CD14-positive monocyte (primary cell): Measurements from ENCODE around the gene STEAP3. TPM values are rescaled to one million over a fixed set of nuclear protein-coding genes. Genes with fewer than 3 reads are reported as not detected.

ENCODE experiments used
- DNase-seq, 3 donors: peaks; one replicate each; pipeline ENCODE4 v3.0.0-alpha.2; 2011 to 2022
- H2AFZ ChIP-seq: 2 replicates; pipeline ENCODE4 v1.6.0; 2012; ENCODE audit warnings: mild to moderate bottlenecking, low read depth, low read length, inconsistent platforms; ENCODE audit not compliant: insufficient read depth, poor library complexity, severe bottlenecking
- H3K27ac ChIP-seq, 2 donors: 1 replicate in 1 of 2; 2 replicates in 1 of 2; pipeline ENCODE4 v1.5.1; 2012 to 2013; ENCODE audit warnings: low read length in 2 of 2, control low read depth in 1 of 2, inconsistent platforms in 1 of 2, low read depth in 1 of 2, mild to moderate bottlenecking in 1 of 2
- H3K27me3 ChIP-seq, 2 donors: one replicate each; pipeline versions ENCODE4 v1.6.0 to v1.6.1; 2011 to 2013; ENCODE audit warnings: low read length in 2 of 2; ENCODE audit not compliant: control insufficient read depth in 2 of 2, insufficient read depth in 2 of 2
- H3K36me3 ChIP-seq, 2 donors: replicated peaks in 1 of 2; 1 replicate in 1 of 2; 2 replicates in 1 of 2; pipeline versions ENCODE4 v1.5.1 to v1.6.1; 2012 to 2013; ENCODE audit warnings: low read length in 2 of 2, control low read depth in 1 of 2, inconsistent platforms in 1 of 2, mild to moderate bottlenecking in 1 of 2; ENCODE audit not compliant: insufficient read depth in 2 of 2, control insufficient read depth in 1 of 2
- H3K4me1 ChIP-seq, 2 donors: 1 replicate in 1 of 2; 2 replicates in 1 of 2; pipeline versions ENCODE4 v1.5.1 to v1.6.1; 2012 to 2013; ENCODE audit warnings: low read length in 2 of 2, control low read depth in 1 of 2, inconsistent platforms in 1 of 2, mild to moderate bottlenecking in 1 of 2, moderate library complexity in 1 of 2; ENCODE audit not compliant: insufficient read depth in 2 of 2, control insufficient read depth in 1 of 2
- H3K4me2 ChIP-seq: replicated peaks from 2 replicates; pipeline ENCODE3; 2012; ENCODE audit warnings: low read length, moderate library complexity, mild to moderate bottlenecking; ENCODE audit not compliant: poor library complexity, severe bottlenecking; ENCODE audit errors: extremely low read depth
- H3K4me3 ChIP-seq, 3 experiments: fragments of 200-600 bp in 1 of 3; sonication (generic) in 1 of 3; replicated peaks in 1 of 3; 1 replicate in 2 of 3; 2 replicates in 1 of 3; pipeline ENCODE4 v1.5.1; 2011 to 2013; ENCODE audit warnings: low read length in 3 of 3, mild to moderate bottlenecking in 3 of 3, control low read depth in 2 of 3, low read depth in 2 of 3, inconsistent platforms in 1 of 3, moderate library complexity in 1 of 3
- H3K79me2 ChIP-seq: 2 replicates; pipeline ENCODE4 v1.6.0; 2012; ENCODE audit warnings: mild to moderate bottlenecking, control low read depth, inconsistent platforms, low read length, moderate library complexity; ENCODE audit not compliant: insufficient read depth
- H3K9ac ChIP-seq: 2 replicates; pipeline ENCODE4 v1.6.0; 2017; ENCODE audit warnings: low read length, mild to moderate bottlenecking; ENCODE audit not compliant: insufficient read depth, poor library complexity, severe bottlenecking
- H3K9me3 ChIP-seq, 2 donors: replicated peaks in 1 of 2; 1 replicate in 1 of 2; 2 replicates in 1 of 2; pipeline versions ENCODE4 v1.5.1 to v1.6.1; 2012 to 2013; ENCODE audit warnings: low read length in 2 of 2, control low read depth in 1 of 2; ENCODE audit not compliant: control insufficient read depth in 1 of 2, insufficient read depth in 1 of 2
- H4K20me1 ChIP-seq: 2 replicates; pipeline ENCODE4 v1.6.0; 2012; ENCODE audit warnings: mild to moderate bottlenecking, low read length, control low read depth, moderate library complexity; ENCODE audit not compliant: insufficient read depth
- H3K27ac Mint-ChIP-seq, 7 donors: one replicate each; pipeline ENCODE4 v1.8.0; 2020; ENCODE audit warnings: mild to moderate bottlenecking in 7 of 7, mixed read lengths in 7 of 7, moderate library complexity in 6 of 7, inconsistent platforms in 2 of 7
- H3K27me3 Mint-ChIP-seq, 3 donors: one replicate each; pipeline ENCODE4 v1.8.0; 2021 to 2022; ENCODE audit warnings: low read depth in 3 of 3, mild to moderate bottlenecking in 3 of 3, mixed read lengths in 3 of 3, moderate library complexity in 3 of 3, inconsistent platforms in 1 of 3
- H3K36me3 Mint-ChIP-seq, 2 donors: one replicate each; pipeline ENCODE4 v1.8.0; 2020; ENCODE audit warnings: mixed read lengths in 2 of 2, inconsistent platforms in 1 of 2, mild to moderate bottlenecking in 1 of 2
- H3K4me1 Mint-ChIP-seq: one replicate; pipeline ENCODE4 v1.8.0; 2020; ENCODE audit warnings: mild to moderate bottlenecking, mixed read lengths
- H3K4me3 Mint-ChIP-seq, 2 donors: one replicate each; pipeline ENCODE4 v1.8.0; 2020; ENCODE audit warnings: mild to moderate bottlenecking in 2 of 2, mixed read lengths in 2 of 2, moderate library complexity in 1 of 2
- H3K9me3 Mint-ChIP-seq, 7 donors: one replicate each; pipeline ENCODE4 v1.8.0; 2020 to 2022; ENCODE audit warnings: mixed read lengths in 7 of 7, mild to moderate bottlenecking in 6 of 7, moderate library complexity in 6 of 7, inconsistent platforms in 2 of 7
- WGBS: methylation state at CpG from one replicate; pipeline ENCODE4 v1.1.5; 2013; ENCODE audit warnings: missing lambda C conversion rate; ENCODE audit not compliant: insufficient coverage; 5-methylcytosine and 5-hydroxymethylcytosine counted together
- intact Hi-C, 2 donors: fragments of 100-400 bp; cut with micrococcal nuclease; formaldehyde crosslinking; loops; one replicate each; pipeline versions ENCODE4 v1.15.0 to v1.15.1; 2023
- polyA plus RNA-seq, 3 donors: library from polyadenylated mRNA; depleted of rRNA in 1 of 3; unstranded in 2 of 3; stranded (reverse) in 1 of 3; fragments of 300-500 nt in 2 of 3; fragments of >200 nt in 1 of 3; fragmentation: Illumina TruSeq in 2 of 3; gene quantifications; 1 replicate in 2 of 3; 2 replicates in 1 of 3; pipeline ENCODE4 v1.2.3, GENCODE V29; 2012 to 2021
- TF ChIP-seq, protein P1 (sequence below): fragments of 200-600 bp; IDR thresholded peaks from one replicate; pipeline ENCODE4 v1.8.0; 2022; ENCODE audit warnings: antibody characterized with exemption, mild to moderate bottlenecking

Gene STEAP3
- polyA plus RNA-seq, 3 donors = 3.0 to 10.7 (median 3.3) TPM

DNA sequence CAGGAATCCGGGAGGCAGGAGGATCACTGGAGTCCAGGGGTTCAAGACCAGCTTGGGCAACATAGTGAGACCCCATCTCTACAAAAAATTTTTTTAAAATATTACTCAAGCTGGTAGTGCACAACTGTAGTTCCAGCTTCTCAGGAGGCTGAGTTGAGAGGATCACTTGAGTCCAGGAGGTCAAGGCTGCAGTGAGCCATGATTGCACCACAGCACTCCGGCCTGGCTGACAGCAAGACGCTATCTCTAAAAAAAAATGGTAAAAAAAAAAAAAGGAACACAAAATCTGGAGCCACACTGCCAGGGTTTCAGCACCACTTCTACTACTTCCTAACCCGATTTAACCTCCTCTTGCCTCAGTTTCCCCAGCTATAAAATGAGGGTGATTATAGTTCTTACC lies 57.0 kb downstream of the STEAP3 start:
- H2AFZ ChIP-seq = no peak overlapping the region
- H4K20me1 ChIP-seq = no peaks in the 10 kb centered on the region
- peaks cover 39 to 50% of the 10 kb centered on the region in 2 donors for H3K4me1 ChIP-seq
- Mint-ChIP-seq H3K4me1 (peaks cover 51% of the 10 kb centered on the region), H3K36me3 (no peaks in the 10 kb centered on the region), H3K27me3 (peaks cover 0 to 3% (median 2%) of the 10 kb centered on the region in 3 donors), H3K27ac (peak overlapping the region in 1 of 7 donors; percentile 45), H3K4me3 (no peak overlapping the region), H3K9me3 (peaks cover 0 to 2% (median 0%) of the 10 kb centered on the region in 7 donors)
- no peaks in the 10 kb centered on the region for H3K27me3 ChIP-seq
- WGBS = no CpG with 5 or more reads among the region's 4 CpGs
- no peak overlapping the region for H3K27ac ChIP-seq
- no peak overlapping the region for H3K4me2 ChIP-seq
- H3K36me3 ChIP-seq = no peaks in the 10 kb centered on the region
- TF ChIP-seq, protein P1, sequence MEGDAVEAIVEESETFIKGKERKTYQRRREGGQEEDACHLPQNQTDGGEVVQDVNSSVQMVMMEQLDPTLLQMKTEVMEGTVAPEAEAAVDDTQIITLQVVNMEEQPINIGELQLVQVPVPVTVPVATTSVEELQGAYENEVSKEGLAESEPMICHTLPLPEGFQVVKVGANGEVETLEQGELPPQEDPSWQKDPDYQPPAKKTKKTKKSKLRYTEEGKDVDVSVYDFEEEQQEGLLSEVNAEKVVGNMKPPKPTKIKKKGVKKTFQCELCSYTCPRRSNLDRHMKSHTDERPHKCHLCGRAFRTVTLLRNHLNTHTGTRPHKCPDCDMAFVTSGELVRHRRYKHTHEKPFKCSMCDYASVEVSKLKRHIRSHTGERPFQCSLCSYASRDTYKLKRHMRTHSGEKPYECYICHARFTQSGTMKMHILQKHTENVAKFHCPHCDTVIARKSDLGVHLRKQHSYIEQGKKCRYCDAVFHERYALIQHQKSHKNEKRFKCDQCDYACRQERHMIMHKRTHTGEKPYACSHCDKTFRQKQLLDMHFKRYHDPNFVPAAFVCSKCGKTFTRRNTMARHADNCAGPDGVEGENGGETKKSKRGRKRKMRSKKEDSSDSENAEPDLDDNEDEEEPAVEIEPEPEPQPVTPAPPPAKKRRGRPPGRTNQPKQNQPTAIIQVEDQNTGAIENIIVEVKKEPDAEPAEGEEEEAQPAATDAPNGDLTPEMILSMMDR = no peak
- intact Hi-C loops = loop anchor here in 1 of 2 donors (10.0 kb wide), 1 partner anchor 396 kb away; no protein-coding TSS in a partner anchor
- H3K9me3 ChIP-seq = no peaks in the 10 kb centered on the region
- no peaks in the 10 kb centered on the region for H3K79me2 ChIP-seq
- no peak overlapping the region for H3K4me3 ChIP-seq
- DNase-seq = peak in 2 of 3 donors; percentile 31 to 43
- H3K9ac ChIP-seq = no peak overlapping the region

DNA sequence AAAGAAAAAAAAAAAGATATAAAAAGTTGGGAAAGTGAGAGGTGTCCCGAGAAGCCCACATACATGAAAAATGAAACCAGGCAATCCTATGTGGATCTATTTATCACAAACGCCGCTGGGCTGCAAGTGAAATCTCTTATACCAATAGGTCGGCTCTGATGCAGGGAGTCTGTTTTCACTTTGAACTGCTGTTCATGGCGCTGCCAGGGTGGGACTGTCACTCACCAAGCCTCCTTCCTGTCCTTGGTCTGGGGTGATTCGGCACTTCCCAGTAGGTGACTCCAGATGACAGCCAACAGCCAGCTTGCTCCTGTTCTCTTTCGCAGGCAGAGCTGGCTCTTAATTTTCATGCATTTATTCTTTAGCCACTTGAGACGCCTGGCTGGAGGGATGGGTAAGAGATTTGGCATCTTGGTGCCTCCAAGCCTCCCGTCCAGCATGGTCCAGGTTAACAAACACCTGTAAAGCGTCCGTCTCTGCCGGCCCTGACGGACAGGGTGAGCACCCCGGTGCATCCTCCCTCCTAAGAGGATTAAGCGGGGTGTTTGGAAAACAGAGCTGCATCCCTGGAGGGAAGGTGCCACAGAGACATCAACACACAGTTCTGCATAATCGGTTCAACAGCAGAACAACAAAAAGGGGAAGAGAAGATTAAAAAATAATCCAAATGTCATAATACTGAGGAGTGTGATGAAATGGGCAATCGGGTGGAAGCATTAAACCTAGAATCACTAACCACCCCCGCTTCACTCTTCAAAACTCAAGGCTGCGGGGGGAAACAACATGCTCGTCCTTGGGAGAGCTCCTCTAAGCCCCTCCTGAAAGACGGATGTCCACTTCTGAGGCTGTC lies 58.7 kb downstream of the STEAP3 start:
- H3K4me1 Mint-ChIP-seq = peaks cover 42% of the 10 kb centered on the region
- intact Hi-C loops = loop anchor here in 1 of 2 donors (10.0 kb wide), 1 partner anchor 398 kb away; no protein-coding TSS in a partner anchor
- peak overlapping the region; percentile 48 for H2AFZ ChIP-seq
- H3K36me3 ChIP-seq = no peaks in the 10 kb centered on the region
- peak overlapping the region; percentile 66 for H3K4me2 ChIP-seq
- TF ChIP-seq, protein P1 = no peak
- DNase-seq = peak; percentile 62 to 83 (median 75)
- H3K9ac ChIP-seq = peak overlapping the region; percentile 39
- H3K4me3 Mint-ChIP-seq = peak overlapping the region; percentile 20 to 75
- H3K4me1 ChIP-seq = peaks cover 39 to 41% of the 10 kb centered on the region in 2 donors
- WGBS = 40% methylated on average over 8 of the region's 21 CpGs
- peak overlapping the region; percentile 81 to 93 (median 90) for H3K27ac Mint-ChIP-seq
- peak overlapping the region in 1 of 3 experiments; percentile 60 for H3K4me3 ChIP-seq
- H4K20me1 ChIP-seq = no peaks in the 10 kb centered on the region
- H3K27ac ChIP-seq = peak overlapping the region; percentile 63 to 81
- no peaks in the 10 kb centered on the region for H3K9me3 ChIP-seq
- H3K9me3 Mint-ChIP-seq = no peaks in the 10 kb centered on the region
- peaks cover 0 to 6% of the 10 kb centered on the region in 2 donors for H3K36me3 Mint-ChIP-seq
- peaks cover 0 to 2% (median 1%) of the 10 kb centered on the region in 3 donors for H3K27me3 Mint-ChIP-seq
- H3K27me3 ChIP-seq = no peaks in the 10 kb centered on the region
- H3K79me2 ChIP-seq = no peaks in the 10 kb centered on the region
